HUES48 (cell line): Measurements from ENCODE around the gene ADRA2B.
A peak's percentile ranks its signal among the peaks of the same experiment; 100 is the strongest.

Source experiments
- H3K27ac ChIP-seq: one replicate; pipeline ENCODE4 v1.7.0; 2013; ENCODE audit warnings: low read depth, low read length, inconsistent platforms
- H3K27me3 ChIP-seq: 2 replicates; pipeline ENCODE4 v1.6.1; 2013; ENCODE audit warnings: mild to moderate bottlenecking, low read length; ENCODE audit not compliant: control insufficient read depth, insufficient read depth
- H3K36me3 ChIP-seq: 2 replicates; pipeline ENCODE4 v1.6.1; 2013; ENCODE audit warnings: low read length; ENCODE audit not compliant: control insufficient read depth, insufficient read depth
- H3K4me1 ChIP-seq: 2 replicates; pipeline ENCODE4 v1.6.1; 2013; ENCODE audit warnings: mild to moderate bottlenecking, low read length; ENCODE audit not compliant: control insufficient read depth, insufficient read depth
- H3K4me3 ChIP-seq: 2 replicates; pipeline ENCODE4 v1.5.1; 2013; ENCODE audit warnings: mild to moderate bottlenecking, low read depth, low read length
- H3K9ac ChIP-seq: 2 replicates; pipeline ENCODE4 v1.6.1; 2013; ENCODE audit warnings: mild to moderate bottlenecking, low read depth, low read length, moderate library complexity
- H3K9me3 ChIP-seq: 2 replicates; pipeline ENCODE4 v1.6.1; 2013; ENCODE audit warnings: low read length; ENCODE audit not compliant: control insufficient read depth, insufficient read depth

The ADRA2B gene

DNA sequence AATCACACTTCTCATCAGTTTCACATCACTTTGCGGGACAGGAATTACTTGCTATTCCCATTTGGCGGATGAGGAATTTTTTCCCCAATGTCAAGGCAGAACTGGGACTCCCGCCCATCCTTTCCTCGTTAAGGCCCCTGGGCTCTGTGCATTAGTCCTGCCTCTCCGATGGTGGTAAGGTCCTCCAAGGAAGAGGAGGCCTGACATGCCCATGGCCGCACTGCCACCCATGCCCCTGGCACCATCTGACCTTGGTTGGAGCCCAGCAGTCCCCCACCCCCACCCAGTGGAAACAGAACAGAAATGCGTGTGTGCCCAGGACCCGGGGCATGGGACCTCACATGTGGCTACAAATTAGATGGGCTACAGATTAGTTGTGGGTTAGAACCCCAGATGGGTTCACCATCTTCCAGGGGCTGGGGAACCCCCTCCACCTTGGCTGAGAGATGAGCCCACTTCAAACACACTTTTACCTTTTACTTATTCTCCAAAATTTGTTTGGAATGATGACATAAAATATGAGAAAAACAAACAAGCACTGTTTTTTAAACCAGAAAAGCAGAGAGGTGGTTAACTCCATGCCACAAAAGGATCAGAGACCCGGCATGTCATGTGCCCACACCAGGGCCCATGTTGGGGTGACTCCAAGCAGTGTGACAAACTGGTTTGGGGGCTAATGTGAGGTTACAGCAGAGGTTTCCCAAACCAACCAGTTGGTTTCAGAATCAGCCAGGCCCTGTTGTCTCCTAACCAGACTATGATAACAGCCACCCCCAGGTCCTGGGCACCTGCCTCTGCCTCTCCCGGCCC is 39.8 kb upstream of the ADRA2B start:
- H3K9me3 ChIP-seq, result no peaks in the 10 kb centered on the region
- no peak overlapping the region for H3K9ac ChIP-seq
- H3K4me1 ChIP-seq, result peaks cover 6% of the 10 kb centered on the region; the same call in 1 of the 2 replicates
- H3K36me3 ChIP-seq, result no peaks in the 10 kb centered on the region
- H3K27me3 ChIP-seq, result no peaks in the 10 kb centered on the region
- H3K4me3 ChIP-seq, result no peak overlapping the region
- no peak overlapping the region for H3K27ac ChIP-seq

DNA sequence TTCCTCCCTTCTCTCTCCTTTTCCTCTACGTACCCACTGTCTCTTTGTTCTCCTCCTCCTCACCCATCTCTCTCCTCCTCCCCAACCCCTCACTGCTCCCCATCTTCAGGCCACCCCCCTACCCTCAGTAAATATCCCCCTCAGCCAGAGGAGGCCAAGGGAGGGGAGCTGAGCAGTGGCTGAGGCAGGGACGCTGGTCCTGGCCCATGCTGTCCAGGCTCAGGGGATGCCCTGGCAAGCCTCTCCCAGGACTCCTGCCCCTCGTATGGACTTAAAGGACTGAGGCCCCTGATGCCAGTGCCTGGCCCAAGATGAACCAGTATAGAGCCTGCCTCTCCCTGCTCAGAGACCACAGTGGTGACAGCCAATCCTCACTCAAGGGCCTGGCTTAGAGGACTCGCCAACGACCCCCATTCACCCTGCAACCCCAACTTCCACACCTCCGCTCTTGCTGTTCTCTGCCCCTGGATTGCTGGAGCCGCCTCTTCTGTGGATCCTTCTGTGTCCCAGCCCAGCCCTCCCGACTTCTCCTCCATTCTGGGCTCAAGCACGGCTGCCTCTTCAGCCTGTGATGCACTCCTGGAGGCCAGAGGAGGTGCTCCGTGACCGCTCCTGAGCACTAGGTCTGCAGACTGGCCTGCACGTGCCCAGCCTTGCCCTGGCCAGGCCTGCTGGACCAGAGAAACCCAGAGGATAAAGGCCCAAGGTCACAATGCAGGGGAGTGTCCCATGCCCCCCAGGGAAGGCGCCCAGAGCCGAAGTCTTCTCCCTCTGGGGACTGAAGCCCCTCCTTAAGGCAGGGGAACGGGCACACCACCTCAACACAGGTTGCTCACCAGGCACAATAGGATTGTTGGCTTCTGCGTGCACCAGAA is 38.4 kb upstream of the ADRA2B start:
- Histone ChIP-seq H3K27ac (no peak overlapping the region), H3K4me3 (no peak overlapping the region), H3K4me1 (peaks cover 6% of the 10 kb centered on the region; the same call in 1 of the 2 replicates), H3K36me3 (no peaks in the 10 kb centered on the region), H3K27me3 (no peaks in the 10 kb centered on the region), H3K9ac (no peak overlapping the region), H3K9me3 (no peaks in the 10 kb centered on the region)

DNA sequence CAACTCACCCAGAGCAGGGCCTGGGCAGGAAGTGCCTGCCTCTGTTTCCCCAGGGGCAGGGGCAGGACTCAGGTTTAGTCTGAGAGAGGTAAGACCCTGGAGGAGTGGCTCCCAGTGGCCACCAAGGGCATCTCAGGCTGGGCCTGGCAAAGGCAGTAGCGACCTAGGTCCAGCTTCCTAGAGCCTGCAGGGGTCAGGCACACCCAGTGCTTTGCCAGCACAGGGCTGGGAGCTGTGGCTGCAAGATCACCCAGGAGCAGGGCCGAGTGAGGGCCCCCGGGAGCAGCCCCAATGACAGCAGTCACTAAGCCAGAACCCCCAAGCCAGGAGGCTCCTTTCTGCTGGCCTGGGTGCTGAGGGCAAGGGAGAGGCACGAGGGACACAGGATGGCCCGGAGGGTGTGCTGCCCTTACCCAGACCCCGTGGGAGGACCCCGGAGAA is 37.6 kb upstream of the ADRA2B start:
- Histone ChIP-seq H3K4me3 (no peak overlapping the region), H3K27ac (no peak overlapping the region), H3K9me3 (no peaks in the 10 kb centered on the region), H3K36me3 (no peaks in the 10 kb centered on the region), H3K9ac (no peak overlapping the region), H3K4me1 (peaks cover 7% of the 10 kb centered on the region; the same call in 1 of the 2 replicates), H3K27me3 (no peaks in the 10 kb centered on the region)

DNA sequence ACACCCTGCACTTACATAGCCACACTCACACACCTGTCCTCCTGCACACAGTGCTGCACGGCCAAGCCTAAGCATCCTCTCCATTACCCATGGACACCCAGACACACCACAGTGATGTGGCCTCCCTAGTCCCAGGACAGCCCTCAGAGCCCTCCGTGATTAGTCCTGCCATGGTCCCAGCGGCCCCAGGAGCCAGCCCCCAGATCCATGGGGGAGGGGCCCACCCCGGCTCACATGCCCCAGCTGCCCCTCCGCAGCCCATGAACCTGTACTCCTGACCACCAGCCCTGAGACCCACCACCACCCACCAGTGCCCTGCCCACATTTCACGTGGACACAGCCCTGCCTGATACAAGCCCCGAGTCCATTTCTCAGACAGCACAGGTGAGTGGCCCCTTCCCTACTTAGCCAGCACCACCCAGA is 36.9 kb upstream of the ADRA2B start:
- no peak overlapping the region for H3K4me3 ChIP-seq
- no peak overlapping the region for H3K27ac ChIP-seq
- no peak overlapping the region for H3K9ac ChIP-seq
- no peaks in the 10 kb centered on the region for H3K27me3 ChIP-seq
- no peaks in the 10 kb centered on the region for H3K36me3 ChIP-seq
- H3K4me1 ChIP-seq, result peaks cover 14% of the 10 kb centered on the region
- H3K9me3 ChIP-seq, result no peaks in the 10 kb centered on the region

DNA sequence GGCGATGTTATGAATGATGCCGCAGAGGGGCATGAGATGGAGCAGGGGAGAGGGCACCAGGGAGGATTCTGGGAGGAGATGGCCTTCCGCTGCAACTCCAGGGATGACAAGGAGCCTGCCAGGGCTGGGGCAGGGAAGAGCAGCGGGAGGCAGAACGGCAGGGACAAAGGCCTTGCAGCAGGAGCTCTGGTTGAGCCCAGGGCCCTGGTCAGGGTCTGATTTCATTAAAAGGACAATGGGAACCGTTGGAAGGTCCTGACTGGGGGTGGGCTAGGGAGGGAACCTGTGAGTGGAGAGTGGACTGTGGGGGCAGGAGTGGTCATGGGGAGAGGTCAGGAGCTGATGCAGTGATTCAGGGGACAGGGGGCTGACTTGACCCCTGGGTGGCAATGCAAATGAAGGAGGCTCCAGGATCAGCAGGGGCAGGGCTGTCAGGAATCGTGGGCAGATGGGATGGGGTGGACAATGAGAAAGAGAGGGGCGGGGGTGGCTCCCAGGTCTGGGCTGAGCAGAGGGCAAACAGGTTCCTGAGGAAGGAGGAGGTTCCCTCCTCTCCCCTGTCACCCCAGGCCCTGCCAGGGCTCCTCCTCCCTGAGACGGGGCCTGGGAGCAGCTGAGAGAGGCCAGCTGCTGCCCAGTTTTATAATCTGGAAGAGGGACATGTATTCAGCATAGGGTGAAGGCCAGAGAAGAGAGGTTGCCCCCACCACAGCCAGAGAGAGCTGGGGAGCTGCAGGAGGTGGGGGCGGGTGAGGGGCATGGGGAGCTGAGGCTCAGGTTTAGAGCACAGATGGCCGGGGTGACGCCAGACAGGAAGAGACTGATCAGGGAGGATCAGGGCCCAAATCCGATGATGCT is 36.2 kb upstream of the ADRA2B start:
- Histone ChIP-seq H3K9ac (no peak overlapping the region), H3K4me1 (peaks cover 21% of the 10 kb centered on the region), H3K27ac (peak overlapping the region; percentile 28), H3K4me3 (no peak overlapping the region), H3K36me3 (no peaks in the 10 kb centered on the region), H3K27me3 (peaks cover 2% of the 10 kb centered on the region; the same call in 1 of the 2 replicates), H3K9me3 (no peaks in the 10 kb centered on the region)

DNA sequence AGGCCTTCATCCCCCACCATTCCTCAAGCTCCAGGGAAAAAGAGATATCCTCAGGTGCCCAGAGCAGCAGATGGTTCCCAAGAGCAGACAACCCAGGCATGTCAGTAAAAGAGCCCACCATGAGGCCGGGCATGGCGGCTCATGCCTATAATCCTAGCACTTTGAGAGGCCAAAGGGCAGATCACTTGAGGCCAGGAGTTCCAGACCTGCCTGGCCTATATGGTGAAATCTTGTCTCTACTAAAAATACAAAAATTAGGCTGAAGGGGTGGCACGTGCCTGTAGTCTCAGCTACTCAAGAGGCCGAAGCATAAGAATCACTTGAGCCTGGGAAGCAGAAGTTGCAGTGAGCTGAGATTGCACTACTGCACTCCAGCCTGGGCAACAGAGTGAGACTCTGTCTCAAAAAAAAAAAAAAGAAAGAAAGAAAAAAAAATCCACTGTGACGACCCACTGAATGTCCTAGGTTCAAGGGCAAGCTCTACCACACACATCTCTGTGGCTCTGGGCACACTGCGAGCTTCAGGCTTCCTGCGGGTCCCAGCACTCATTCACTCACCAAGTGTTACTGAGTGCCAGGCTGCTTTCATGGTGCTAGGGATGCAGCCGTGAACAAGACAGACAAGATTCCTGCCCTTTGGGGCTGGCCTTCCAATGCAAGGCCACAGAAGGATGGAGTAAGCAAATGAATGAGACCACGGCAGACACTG is 35.4 kb upstream of the ADRA2B start:
- Histone ChIP-seq H3K4me1 (peaks cover 22% of the 10 kb centered on the region), H3K9ac (no peak overlapping the region), H3K36me3 (no peaks in the 10 kb centered on the region), H3K27me3 (peaks cover 6% of the 10 kb centered on the region), H3K9me3 (no peaks in the 10 kb centered on the region), H3K4me3 (no peak overlapping the region), H3K27ac (no peak overlapping the region)

DNA sequence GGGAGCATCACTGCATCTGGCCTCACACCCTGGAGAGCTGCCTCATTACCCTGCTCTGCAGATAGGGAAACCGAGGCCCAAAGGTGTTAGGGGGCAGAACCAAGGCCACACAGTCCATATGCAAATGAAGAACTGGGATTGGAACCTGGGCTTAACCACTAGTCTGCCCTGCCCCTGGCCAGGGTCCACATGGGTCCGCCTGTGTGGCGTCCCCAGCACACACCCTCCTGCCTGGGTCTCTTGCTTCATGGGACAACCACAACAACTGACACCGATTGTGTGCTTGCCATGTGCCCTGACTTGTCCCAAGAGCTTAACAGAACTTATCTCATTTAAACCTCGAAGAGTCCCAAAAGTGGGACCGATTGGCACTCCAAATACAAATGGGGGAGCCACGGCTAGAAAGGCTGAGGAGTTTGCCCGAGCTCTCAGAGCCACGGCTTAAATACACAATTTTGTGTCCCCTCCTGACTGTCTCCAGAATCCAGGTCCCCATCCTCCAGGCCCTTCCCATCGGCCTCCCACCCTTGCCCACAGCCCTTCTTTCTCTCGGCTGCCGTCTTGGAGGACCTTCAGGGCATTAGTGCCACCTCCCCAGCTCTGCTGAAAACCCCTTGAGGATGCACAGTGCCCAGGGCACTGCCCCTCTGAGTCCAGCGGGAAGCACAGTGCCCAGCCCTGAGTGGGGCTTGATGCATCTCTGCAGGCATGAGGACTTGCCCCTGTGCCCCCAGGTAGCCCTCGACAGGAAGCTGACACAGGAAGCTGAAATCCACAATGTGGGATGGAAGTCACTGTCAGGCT is 34.6 kb upstream of the ADRA2B start:
- Histone ChIP-seq H3K27me3 (peaks cover 13% of the 10 kb centered on the region), H3K27ac (no peak overlapping the region), H3K4me3 (no peak overlapping the region), H3K4me1 (peaks cover 25% of the 10 kb centered on the region), H3K36me3 (no peaks in the 10 kb centered on the region), H3K9me3 (no peaks in the 10 kb centered on the region), H3K9ac (no peak overlapping the region)

DNA sequence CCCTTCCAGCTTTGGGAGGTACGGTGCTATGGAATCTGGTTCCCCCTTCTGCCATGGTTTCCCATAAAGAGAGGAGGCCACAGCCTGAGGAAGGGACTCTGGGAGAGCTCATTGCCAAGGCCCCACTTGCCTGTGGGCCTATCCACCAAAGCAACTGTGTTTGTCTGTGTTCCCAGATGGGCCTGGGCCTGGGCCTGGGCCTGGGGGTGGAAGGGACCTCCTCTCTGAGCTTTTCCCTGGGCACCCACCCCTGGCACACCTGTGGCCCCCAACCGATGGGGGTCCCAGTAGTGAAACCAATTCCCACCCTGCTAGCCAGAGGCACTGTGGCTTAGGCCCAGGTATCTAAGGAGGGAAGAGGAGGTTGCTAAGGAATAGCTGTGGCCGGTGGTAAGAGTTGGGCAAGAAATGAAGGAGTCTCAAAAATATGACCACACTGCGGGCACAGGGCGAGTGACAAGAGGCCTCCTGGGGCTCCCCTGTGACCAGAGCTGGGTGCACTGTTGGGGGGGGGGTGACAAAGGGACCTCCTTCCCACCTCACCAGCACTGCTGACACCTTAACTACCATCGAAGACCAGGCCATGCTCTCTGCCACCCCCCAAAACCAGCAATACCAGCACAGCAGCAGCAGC is 33.8 kb upstream of the ADRA2B start:
- no peak overlapping the region for H3K4me3 ChIP-seq
- H3K36me3 ChIP-seq, result no peaks in the 10 kb centered on the region
- H3K27me3 ChIP-seq, result peaks cover 22% of the 10 kb centered on the region
- no peaks in the 10 kb centered on the region for H3K9me3 ChIP-seq
- no peak overlapping the region for H3K27ac ChIP-seq
- no peak overlapping the region for H3K9ac ChIP-seq
- H3K4me1 ChIP-seq, result peaks cover 30% of the 10 kb centered on the region

DNA sequence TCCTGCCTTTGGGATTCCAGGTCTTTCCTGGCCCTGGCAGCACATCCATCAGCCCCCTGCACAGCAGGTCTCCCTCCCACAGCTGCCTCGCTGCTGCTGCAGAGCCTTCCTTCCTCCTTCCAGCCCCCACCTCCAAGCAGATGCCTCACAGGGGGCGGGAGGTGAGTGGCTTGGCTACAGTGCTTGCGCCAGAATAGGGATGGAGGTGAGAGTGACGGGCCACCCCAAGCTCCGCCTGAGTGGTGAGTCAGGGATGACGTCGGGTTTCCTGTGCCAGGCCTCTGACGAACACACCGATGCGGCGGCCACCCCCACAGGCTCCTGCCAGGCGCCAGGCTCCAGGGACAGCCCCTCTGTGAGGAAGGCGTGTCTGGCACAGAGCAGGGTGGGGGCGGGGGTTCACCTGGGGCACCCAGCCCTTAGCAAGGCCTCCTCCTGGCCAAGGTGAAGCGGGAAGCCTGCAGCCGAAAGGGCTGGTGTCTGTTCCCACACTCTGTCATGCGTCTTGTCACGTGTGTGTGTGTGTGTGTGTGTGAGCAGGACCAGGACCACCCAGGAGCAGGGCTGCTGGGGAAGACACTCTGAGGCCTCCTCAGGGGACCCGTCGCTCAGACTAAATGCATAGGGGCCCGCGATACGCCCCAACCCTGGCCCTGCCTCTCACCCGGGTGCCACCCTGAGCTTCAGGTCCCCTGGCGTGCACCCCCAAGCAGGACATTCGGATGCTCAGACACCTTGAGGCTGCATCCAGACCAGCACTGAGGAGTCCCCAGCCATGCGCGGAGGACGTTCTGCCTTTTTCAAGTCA is 32.2 kb upstream of the ADRA2B start:
- Histone ChIP-seq H3K9me3 (no peaks in the 10 kb centered on the region), H3K4me3 (no peak overlapping the region), H3K27me3 (peaks cover 37% of the 10 kb centered on the region), H3K4me1 (peaks cover 37% of the 10 kb centered on the region), H3K36me3 (no peaks in the 10 kb centered on the region), H3K27ac (peak overlapping the region; percentile 28), H3K9ac (no peak overlapping the region)
